GM18517 (cell line): ENCODE measurements around the gene ITGA3.

Experiments used
- ATAC-seq: cut with Tn5 transposase; IDR thresholded peaks from one replicate; pipeline ENCODE4 v1.9.1; 2021; ENCODE audit warnings: mild to moderate bottlenecking, moderate library complexity; ENCODE audit not compliant: unreplicated experiment

ITGA3 gene

DNA sequence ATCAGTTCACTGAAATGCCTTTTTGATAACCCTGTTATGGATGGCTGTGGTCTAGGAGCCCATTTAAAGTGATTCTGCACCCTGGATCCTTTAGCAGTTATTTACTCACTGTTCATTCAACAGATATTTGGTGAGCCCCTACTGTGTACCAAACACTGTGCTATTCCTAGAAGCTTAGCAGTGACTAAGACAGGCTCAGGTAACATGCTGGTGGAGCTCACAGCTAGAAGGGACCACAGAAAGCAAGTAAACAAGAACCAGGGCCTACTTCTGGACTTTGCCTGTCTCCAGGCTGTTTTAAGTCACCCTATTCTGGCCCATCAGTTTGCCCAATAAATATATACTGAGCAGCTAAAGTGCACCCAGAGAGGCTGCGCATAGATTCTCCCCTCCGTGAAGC, 11.1 kb downstream of the ITGA3 start:
- no peak for ATAC-seq

DNA sequence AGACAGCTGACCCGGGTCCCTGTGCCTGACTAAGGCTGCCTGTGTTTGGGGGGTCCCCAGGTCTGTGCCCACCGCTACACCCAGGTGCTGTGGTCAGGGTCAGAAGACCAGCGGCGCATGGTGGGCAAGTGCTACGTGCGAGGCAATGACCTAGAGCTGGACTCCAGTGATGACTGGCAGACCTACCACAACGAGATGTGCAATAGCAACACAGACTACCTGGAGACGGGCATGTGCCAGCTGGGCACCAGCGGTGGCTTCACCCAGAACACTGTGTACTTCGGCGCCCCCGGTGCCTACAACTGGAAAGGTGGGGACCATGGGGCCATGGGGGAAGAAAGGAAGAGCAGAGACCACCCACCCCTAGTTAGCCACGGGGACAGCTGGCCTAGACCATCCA, 12.1 kb downstream of the ITGA3 start:
- ATAC-seq = no peak

DNA sequence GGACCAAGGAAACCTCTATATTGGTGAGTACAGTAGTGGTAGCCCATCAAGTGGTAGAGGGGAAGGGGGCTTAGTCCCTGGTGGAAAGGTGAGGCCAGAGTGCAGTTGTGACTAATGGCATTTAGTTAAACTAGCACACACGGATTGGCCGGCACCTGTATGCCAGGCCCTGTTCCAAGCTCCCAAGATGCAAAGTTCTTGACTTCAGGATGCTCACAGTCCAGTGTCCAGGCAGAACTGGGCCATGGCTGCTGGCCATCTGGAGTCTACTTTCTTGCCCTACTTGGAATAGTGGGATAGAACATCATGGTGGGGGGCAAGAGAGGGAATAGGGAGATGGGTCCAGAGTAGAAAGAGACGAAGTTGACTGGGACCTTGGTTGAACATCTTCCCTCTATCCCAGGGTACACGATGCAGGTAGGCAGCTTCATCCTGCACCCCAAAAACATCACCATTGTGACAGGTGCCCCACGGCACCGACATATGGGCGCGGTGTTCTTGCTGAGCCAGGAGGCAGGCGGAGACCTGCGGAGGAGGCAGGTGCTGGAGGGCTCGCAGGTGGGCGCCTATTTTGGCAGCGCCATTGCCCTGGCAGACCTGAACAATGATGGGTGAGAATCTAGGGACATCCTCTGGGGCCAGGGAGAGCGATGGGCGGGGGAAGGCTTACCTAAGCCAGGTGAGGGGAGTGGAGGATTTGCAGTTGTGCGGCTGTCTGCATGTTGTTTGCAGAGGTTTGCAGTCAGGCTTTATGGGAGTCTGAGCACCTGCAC, 15.2 kb downstream of the ITGA3 start:
- no peak for ATAC-seq

DNA sequence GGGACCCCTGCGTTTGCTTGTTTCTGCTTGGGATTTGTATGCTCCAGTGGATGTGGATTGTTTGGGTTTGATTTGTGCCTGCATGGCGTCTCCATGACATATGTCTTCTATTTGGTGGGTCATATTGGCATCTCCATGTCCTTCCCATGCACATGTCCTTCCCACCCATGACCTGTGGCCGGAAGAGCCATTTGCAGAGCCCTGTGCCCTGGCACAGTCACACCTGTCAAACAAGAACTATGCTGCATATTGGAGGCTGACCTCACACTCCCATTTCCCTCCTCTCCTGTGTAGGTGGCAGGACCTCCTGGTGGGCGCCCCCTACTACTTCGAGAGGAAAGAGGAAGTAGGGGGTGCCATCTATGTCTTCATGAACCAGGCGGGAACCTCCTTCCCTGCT, 15.8 kb downstream of the ITGA3 start:
- ATAC-seq = no peak

DNA sequence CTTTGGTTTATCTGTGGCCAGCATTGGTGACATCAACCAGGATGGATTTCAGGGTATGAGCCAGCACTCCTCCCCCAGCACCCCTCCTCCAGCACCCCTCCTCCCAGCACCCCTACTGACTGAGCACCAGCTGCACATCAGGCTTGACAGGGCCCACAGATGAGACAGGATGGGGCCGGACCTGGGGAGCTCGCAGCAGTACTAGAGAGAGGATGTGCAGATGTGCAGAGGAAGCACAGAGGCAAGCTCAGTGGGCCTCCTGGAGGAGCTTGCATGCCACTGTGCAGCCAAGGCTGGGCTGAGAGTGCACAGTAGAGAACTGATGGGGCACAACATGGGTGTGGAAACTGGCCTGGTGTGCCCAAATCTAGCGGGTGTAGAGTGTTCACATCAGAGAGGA, 16.2 kb downstream of the ITGA3 start:
- ATAC-seq = no peak

DNA sequence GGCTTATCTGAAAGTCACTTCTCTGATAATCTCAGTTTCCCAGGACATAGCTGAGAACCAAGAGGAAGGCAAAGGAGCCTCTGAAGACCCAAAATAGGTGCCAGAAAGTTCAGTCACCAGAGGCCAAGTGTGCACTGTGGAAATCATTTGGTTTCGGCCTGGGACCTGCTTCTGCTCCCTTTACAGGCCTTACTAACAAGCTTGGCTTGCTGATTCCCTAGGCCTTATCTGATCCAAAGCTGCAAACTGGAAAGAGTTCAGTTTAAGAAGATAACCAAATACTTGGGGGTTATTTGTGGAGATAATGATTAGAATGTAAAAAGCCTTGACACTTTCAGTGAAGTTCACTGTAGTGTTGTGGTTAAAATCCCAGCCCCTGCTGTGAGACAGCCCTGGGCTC, 17.0 kb downstream of the ITGA3 start:
- ATAC-seq = no peak

DNA sequence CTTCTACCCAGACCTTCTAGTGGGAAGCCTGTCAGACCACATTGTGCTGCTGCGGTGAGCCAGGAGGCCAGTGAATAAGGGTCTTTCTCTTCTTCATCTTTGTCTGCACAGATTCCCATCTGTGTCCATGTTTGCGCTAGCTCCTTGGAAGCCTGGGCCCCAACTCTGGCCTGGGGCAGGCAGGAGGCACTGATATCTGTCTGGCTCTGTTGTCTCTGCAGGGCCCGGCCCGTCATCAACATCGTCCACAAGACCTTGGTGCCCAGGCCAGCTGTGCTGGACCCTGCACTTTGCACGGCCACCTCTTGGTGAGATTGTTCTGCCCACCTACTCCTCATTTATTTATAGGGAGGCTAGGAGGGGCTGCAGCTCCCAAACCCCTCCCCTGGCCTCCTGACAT, 18.3 kb downstream of the ITGA3 start:
- ATAC-seq = no peak

DNA sequence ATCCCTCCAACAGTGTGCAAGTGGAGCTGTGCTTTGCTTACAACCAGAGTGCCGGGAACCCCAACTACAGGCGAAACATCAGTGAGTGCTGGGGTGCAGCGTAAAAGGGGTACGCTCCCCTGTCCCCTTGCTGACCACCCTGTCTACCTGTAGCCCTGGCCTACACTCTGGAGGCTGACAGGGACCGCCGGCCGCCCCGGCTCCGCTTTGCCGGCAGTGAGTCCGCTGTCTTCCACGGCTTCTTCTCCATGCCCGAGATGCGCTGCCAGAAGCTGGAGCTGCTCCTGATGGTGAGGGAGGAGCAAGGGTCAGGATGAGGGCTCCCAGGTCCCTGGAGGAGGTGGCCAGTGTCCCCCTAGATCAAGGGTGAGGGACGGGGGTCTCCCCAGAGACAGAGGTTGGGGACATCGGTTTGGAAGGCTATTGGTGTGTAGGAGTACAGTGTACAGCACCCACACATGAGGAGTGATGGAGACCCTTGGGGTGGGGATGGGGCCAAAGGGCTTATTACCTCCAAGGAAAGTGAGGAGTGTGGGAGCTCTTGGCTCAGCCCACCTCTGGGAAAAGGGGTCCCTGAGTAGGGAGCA, 19.6 kb downstream of the ITGA3 start:
- no peak for ATAC-seq

DNA sequence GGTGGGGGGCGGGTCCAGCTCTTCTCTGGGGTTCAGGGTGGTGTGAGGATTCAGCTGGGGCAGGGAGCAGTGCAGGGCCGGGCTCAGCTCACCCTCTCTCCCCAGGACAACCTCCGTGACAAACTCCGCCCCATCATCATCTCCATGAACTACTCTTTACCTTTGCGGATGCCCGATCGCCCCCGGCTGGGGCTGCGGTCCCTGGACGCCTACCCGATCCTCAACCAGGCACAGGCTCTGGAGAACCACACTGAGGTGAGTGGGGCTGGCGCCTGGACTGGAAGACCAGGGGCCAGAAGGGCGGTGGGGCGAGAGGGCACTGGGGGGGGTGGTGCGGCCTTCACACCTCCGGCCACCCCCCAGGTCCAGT, 20.3 kb downstream of the ITGA3 start:
- no peak for ATAC-seq

DNA sequence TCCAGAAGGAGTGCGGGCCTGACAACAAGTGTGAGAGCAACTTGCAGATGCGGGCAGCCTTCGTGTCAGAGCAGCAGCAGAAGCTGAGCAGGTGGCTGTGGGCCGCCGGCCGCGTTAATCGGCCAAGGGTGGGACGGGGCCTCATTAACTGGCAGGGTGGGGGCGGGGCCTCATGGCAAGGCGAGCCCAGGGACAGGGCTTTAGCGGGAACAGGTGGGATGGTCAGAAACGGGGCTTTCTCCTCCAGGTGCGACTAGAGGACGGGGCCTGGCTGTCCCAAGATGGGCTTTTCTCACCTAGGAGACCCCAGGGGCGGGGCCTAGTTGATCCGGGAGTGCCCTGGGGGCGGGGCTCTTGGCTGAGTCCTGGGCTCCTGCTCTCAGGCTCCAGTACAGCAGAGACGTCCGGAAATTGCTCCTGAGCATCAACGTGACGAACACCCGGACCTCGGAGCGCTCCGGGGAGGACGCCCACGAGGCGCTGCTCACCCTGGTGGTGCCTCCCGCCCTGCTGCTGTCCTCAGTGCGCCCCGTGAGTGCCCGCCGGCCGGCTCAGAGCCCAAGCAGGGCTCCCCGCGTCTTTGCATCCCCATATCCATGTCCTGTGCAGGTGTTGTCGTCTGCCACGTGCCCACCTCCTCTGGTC, 20.8 kb downstream of the ITGA3 start:
- ATAC-seq = no peak

DNA sequence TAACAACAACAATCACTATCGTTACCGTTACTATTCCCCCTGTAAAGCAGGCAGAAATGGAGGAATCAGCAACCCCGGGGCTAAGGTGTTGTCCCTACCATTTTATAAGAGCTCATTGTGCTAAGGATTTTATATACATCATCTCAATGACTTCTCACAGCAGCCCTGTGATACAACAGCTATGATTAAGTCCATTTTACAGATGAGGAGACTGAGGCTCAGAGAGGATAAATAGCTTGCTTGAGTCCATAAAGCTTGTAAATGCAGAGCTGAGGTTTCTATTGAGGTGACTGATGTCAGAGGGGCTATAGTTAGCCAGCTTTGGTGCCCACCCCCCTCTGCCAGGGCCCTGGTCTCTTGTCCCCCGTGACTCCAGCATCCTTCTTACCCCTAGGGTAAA, 22.5 kb downstream of the ITGA3 start:
- ATAC-seq = no peak

DNA sequence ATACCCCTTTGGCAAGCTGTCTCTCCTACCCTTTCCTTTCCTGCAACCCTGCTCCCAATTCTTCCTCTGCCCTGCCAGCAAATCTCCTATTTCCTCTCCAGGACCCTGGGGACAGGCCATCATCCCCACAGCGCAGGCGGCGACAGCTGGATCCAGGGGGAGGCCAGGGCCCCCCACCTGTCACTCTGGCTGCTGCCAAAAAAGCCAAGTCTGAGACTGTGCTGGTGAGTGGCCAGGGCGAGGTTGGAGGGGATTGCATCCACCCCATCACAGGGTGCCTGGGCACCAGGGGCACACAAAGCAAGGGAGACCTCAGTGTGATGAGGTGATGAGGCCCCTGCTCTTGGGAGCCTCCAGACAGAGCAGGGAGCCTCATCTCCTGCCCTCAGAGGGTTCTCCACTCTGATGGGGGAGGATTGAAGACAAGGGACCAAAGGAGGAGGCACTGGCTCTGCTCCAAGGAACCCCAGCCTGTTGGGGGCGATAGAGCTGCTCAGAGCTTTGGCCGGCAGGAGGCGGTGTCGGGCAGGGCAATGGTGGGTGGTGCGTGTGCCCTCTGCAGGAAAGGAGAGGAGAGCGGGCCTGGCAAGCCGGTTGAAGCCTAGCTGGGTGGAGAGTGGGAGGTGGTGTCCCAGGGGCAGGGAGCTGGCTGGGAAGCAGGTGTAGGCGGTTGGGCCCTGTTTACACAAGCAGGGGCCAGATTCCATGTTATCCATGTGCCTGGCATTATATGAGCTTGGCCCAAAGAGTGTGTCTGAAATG, 23.6 kb downstream of the ITGA3 start:
- no peak for ATAC-seq

DNA sequence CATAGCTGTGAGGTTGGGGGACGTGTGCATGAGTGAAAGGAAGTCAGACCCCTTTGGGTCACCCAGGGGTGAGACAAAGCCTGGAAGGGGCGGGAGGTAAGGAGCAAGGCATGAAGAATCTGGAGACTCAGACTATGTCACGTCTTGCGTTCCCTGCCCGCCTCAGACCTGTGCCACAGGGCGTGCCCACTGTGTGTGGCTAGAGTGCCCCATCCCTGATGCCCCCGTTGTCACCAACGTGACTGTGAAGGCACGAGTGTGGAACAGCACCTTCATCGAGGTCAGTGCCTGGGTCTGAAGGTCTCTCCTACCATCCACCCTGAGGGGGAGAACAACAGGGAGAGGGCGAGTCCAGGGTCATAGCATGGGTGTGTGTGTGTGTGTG, 24.2 kb downstream of the ITGA3 start:
- ATAC-seq = no peak

DNA sequence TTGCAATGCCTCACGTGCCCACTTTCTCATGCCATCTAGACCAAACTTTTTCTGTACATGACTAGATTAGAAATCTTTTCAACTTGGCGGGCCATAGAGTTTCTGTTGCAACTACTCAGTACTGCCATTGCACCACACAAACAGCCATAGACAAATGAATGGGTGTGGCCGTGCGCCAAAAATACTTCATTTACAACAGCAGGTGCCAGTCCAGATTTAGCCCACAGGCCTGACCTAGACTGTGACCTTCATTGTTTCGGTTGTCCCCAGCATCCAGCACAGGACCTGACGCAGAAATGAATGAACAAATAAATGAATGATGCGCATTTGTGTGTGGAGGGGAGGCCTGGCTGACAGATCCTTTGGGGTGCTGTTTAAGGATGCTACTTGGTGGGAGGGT, 24.9 kb downstream of the ITGA3 start:
- ATAC-seq = peak; percentile 84

DNA sequence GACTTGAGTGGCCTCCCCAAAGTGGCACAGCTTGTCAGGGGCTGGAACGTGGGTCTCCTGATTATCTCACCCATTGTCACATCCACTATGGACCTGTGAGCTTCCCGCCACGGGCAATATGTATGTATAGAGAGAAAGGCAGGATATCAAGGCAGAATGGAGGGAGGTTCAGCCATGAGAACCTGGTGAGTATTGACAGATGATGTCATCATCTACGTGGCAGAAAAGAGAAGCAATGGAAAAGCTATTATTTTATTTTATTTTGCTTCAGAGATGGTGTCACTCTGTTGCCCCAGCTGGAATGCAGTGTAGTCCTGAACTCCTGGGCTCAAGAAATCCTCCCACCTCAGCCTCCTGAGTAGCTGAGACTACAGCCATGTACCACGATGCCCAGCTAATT, 25.8 kb downstream of the ITGA3 start:
- ATAC-seq = no peak

DNA sequence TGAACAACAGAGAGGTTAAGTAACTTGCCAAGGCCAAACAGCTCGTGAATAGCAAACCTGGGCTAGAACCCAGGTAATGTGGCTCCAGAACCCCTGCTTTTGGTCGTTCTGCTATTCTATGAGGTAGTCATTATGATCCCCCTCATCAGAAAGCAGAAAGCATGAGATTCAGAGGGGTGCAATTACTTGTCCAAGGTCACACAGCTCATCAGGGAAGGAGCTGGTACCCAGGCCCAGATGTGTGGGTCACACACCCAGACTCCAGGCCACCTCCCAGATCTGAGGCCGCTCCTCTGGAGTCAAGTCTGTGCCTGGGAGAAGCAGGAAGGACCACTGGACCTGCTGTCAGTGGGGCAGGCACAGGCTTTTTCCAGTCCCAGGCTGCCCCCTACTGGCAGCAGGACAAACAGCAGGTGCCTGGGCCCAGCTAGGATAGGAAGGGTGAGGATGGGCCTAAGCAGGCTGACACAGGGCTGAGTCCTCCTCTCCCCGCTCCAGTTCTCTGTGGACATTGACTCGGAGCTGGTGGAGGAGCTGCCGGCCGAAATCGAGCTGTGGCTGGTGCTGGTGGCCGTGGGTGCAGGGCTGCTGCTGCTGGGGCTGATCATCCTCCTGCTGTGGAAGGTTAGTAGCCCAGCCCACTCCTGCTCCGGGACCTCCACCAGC, 31.5 kb downstream of the ITGA3 start:
- no peak for ATAC-seq

DNA sequence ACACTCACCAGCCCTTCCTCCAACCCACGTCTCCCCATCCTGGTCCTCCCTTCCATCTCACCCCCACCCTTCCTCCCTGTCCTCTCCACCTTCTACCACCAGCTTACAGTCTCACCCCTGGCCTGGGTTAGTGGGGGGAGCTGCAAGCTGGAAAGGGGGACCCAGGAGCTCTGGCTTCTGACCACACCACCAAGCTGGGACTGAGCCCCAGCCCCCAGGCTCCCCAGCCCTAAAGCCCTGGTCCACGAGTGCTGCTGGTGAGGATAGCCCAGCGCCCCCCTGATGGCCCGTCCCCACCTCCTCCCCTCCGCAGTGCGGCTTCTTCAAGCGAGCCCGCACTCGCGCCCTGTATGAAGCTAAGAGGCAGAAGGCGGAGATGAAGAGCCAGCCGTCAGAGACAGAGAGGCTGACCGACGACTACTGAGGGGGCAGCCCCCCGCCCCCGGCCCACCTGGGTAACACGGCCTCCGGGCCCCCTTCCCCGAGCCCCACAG, 32.0 kb downstream of the ITGA3 start:
- ATAC-seq = no peak

DNA sequence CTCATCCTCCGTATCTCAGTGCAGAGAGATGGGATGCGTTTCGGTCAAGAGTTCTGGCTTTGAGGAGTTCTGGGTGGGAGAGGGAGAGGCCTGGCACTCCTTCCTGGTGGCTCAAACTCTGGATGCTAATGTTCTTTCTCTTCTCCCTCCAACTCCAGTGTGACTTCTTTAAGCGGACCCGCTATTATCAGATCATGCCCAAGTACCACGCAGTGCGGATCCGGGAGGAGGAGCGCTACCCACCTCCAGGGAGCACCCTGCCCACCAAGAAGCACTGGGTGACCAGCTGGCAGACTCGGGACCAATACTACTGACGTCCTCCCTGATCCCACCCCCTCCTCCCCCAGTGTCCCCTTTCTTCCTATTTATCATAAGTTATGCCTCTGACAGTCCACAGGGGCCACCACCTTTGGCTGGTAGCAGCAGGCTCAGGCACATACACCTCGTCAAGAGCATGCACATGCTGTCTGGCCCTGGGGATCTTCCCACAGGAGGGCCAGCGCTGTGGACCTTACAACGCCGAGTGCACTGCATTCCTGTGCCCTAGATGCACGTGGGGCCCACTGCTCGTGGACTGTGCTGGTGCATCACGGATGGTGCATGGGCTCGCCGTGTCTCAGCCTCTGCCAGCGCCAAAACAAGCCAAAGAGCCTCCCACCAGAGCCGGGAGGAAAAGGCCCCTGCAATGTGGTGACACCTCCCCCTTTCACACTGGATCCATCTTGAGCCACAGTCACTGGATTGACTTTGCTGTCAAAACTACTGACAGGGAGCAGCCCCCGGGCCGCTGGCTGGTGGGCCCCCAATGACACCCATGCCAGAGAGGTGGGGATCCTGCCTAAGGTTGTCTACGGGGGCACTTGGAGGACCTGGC, 33.3 kb downstream of the ITGA3 start:
- ATAC-seq = no peak

DNA sequence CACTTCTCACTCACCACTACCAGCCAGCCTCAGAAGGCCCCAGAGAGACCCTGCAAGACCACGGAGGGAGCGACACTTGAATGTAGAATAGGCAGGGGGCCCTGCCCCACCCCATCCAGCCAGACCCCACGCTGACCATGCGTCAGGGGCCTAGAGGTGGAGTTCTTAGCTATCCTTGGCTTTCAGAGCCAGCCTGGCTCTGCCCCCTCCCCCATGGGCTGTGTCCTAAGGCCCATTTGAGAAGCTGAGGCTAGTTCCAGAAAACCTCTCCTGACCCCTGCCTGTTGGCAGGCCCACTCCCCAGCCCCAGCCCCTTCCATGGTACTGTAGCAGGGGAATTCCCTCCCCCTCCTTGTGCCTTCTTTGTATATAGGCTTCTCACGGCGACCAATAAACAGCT, 34.2 kb downstream of the ITGA3 start:
- ATAC-seq = no peak
